Fibroblast of skin of left quadriceps (primary cell): ENCODE data around the gene KRT34.
"Not testable (repeated sequence)": the region's sequence is repeated elsewhere in the genome, so short reads cannot be mapped to it uniquely, and the experiment has no call there.

ENCODE experiments used
- DNase-seq, 2 experiments: peaks; one replicate each; pipeline ENCODE4 v3.0.0-alpha.2; 2013; ENCODE audit warnings: low read depth in 2 of 2

KRT34 gene

GRCh38 chr17:41367426-41368075, 14.6 kb downstream of the KRT34 start:
- DNase-seq, result peak; percentile 20 to 29

GRCh38 chr17:41366070-41366469, 16.0 kb downstream of the KRT34 start:
- DNase-seq, result no peak

GRCh38 chr17:41363881-41364280, 18.2 kb downstream of the KRT34 start:
- DNase-seq, result no peak

GRCh38 chr17:41360296-41360995, 21.7 kb downstream of the KRT34 start:
- DNase-seq, result peak; percentile 12 to 16

DNA sequence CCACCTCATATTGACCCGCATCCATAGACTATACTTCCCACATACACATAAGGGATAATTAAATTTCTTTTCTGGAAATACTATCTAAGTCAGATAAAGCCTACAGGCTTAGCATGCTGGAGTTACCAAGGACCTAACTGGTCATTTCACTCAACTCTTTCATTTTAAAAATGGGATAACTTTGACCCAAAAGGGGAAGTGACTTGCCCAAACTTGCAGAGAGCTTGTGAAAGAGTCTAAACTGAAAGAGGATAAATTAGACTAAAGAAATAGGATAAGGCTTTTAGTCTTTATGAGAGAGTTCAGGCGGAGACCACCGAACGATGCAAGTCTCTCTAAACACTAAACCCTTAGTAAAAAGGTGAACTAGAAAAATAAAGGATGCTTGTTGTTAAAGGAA, 27.6 kb downstream of the KRT34 start:
- no peak for DNase-seq

- DNase-seq, result no peak
These were observed 29.3 kb downstream of the KRT34 start for GRCh38 chr17:41352597-41353366.

DNA sequence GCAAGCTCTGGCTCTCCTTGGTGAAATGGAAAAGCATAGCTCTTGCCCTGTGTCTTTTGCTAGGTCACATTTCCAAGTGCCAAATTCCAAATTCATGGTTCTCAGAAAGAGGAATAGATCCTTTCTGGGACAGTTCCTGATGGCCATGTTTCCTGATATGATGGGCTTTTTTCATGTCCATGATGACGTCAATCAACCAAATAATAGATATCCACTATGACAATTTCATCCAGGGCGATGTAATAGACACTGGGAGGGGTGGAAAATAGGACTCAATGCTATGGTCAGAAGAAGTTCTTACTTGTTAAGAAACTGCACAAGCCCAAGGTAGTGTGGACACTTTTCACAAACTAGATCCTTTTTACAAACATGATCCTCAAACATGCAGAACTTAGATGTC, 30.9 kb downstream of the KRT34 start:
- no peak for DNase-seq

- DNase-seq, result not testable (repeated sequence)
These were observed 31.7 kb downstream of the KRT34 start, which contains the start of gene KRT33A for GRCh38 chr17:41350381-41350878. Gene KRT33A (minus strand): TSS chr17:41350828. CDS start chr17:41350767, 61 bp downstream.

GRCh38 chr17:41347869-41348760, 34.0 kb downstream of the KRT34 start:
- no peak for DNase-seq

DNA sequence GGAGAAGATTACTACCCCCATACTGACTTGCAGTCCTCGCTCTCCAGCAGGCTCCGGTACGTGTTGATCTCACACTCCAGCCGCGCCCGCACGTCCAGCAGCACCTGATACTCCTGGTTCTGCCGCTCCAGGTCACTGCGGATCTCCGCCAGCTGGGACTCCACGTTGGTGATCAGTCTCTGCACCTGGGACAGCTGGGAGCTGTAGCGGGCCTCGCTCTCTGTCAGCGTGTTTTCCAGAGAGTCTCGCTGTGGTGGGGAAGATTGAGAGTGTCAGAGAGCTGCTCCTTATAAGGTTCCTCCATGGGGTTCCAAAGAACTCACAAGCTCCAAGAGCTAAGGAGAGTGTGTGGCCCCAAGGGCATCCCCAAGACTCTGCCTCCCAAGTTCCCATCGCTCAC, 35.7 kb downstream of the KRT34 start:
- not testable (repeated sequence) for DNase-seq

DNA sequence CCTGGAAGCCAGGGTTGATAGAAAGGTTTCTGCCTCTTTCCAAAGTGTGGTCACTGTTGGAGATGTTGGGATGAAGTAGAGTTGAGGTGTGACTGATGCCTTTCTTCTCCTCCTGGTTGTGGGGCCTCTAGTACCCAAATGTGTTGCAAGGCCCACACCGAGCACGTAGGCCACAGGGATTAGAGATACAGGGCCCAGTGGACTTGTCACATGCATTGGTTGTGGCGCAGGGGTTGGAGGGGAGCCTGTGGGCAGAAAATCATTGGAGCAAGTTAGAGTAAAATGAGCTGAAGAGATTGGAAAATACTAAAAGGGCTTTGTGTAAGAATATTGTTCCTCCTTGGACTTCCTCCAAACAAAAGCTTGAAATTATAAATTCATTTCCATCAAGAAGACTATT, 36.1 kb downstream of the KRT34 start:
- no peak for DNase-seq

GRCh38 chr17:41343029-41343428, 39.1 kb downstream of the KRT34 start:
- no peak for DNase-seq

DNA sequence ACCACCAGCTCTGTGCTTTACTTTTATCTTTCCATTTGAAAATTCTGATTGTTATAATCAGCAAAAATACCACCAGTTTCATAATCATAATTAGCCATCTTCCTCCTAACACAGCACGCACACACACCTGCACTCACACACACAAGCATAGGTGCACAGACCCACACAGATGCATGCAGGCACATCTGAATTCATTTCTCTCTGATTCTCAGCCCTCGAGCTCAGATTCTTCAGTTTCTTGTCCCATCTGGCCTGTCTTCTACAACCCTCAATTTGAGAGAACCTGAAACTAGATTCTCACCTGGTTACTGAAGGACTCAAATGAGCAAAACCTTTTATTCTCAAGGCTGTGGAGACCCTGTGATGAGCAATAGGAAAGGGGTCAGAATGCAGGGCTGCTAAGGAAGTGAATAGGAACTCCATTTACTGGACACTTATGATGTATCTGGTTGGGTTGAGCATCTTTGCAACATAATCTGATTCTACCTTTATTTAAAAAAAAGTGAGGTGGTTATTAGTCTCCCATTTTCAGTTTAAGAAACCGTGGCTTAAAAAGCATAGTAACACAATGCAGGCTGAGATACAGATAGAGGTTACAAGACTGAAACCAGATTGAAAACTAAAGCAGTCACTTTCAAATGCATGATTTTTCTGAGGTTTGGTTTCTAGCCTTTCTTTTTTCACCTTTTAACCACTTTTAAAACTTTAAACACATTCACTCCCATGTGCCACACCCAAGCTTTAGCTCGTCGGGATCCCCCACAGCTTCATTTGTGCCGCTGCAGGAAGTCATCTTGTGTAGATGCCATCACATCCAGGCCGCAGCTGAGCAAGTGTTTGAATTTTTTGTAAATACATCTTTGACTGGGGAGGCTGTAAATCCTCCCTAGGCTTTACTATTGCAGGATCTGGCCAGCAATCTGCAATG, 40.9 kb downstream of the KRT34 start:
- DNase-seq, result no peak

- DNase-seq, result no peak
These were observed 41.6 kb downstream of the KRT34 start for GRCh38 chr17:41340494-41340893.

DNA sequence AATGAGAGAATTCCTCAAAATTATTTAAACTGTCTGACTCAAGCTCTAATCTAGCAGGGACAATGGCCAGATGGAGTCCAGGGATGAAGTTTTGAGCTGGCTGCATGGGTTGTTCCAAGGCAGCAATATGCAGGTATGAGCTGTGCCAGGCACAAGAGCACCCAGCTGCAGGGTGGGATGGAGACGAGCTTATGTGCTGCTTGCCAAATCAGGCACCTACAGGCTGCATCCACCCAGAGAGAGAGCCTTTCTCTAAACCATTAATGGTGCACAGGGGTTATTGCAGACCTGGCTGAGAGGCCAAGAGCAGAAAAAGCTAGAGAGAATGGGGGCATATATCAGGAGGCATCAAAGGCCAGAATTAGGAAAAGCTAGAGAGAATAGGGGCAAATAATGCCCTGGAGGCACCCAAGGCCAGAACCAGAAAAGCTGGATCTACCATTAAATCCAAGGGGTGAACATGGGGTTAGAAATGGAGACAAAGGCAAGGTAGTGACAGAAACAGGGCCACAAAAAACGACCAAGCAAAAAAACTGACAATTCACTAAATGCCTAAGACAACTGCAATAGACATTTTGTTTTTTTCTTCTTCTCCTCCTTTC, 42.4 kb downstream of the KRT34 start:
- no peak for DNase-seq

GRCh38 chr17:41338961-41339485, 43.1 kb downstream of the KRT34 start:
- DNase-seq, result no peak

DNA sequence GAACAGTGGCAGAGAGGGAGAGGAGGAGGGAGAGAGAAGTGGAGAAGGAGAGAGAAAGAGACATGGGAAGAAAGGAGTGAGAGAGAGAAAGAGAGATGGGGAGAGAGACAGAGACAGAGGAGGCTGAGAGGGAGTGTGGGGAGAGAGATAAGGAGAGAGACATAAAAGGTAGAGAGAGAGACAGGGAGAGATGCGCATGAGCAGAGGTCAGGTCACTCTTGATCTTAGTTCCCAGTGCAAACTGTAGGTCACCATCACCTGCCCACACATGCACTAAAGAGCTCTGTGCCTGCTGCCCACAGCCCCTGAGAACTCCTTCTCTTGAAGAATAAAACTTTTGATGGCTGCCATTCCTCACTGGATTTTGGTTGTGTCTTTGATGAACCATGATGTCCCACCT, 46.4 kb downstream of the KRT34 start:
- DNase-seq, result no peak

DNA sequence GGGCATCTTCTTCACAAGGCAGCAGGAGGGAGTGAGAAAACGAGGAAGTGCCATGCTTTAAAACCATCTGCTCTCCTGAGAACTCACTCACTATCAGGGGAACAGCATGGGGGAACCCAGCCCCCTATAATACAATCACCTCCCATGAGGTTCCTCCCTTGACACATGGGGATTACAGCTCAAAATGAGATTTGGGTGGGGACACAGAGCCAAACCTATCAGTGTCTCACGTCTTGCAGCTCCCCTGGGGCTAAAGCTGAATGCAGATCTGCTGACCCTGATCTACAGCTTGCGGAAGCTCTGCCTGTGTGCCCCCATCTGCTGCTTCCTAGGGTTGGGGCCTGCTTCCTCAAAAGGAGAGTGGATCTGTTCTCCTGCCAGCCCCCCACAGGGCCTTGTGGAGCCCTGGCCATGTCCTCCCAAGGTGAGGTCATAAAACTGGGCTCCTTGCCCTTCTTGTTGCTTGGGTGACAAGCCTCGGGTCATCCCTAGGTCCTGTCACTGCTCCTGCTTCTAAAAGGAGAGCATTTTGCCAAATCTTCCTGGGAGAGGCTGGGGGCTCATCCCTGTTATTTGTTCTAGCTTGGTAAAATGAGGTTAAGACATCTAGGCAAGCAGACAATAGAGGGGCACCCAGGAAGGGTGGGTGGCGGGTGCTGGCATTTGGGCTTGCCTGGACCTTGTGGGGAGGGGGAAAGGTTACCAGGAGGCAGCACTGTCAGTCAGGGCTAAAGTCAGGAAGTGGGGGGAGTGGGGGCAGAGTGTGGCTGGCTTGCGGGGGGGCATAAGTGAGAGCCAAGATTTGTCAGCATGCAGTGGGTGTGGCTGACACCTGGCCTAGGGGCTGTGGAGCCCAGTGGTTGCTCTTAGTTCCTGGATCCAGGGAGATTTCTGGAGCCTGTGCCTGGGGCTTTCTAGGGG, 47.5 kb downstream of the KRT34 start:
- no peak for DNase-seq

DNA sequence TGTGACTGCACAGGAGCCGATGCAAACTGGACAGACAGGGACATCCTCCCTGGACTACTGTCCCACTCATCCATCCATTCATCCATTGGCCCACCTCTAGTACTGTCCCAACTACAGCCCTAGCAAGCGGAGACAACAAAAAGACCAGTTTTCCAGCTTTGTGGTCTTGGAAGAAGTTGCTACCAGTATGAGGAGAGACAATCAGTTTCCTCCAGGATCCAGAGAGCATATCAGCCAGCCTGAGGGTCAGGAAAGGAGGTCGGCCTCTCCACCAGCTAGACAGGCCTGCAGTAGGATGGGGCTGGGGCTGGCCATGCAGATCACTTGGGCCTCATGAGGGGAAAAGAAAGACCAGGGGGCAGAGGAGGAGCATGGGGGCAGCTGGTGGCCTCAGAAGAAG, 48.3 kb downstream of the KRT34 start:
- no peak for DNase-seq
